ENCODE measurements around the gene SLC18A3. TPM values are rescaled to one million over a fixed set of nuclear protein-coding genes. Genes with fewer than 3 reads are reported as not detected.

SLC18A3 gene
- total RNA-seq, 1 experiment from 2014 or later: not detected

DNA sequence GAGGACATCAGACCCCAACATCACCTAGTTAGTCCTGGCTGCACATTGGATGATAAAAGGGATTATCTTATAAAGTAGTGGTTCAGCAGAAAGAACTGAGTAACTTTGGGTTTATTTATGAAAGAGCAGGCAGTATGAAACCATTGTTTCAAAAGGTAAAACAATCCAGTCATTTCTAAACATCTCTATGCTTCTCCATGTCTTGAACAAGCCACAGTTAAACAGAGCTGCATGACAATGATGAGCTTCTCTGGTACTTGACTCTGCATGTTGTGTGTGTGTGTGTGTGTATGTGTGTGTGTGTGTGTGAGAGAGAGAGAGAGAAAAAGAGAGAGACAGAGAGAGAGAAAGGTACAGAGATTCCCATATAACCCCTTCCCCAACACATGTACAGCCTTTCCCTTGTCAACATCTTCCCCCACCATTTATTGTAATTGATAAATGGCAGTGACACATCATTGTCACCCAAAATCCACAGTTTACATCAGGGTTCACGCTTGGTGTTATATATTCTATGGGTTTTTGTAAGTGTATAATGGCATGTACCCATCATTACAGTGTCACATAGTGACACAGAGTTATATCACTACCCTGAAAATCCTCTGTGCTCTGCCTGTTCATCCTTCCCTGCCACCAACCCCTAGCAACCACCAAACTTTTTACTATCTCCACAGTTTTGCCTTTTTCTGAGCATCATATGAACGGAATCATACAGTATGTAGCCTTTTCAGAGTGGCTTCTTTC, 32.8 kb upstream of the SLC18A3 start:
- ChIA-PET POLR2A (no interaction called here), CTCF (interaction anchor here (0.6 kb wide), 2 partner anchors 56 to 873 kb away, joined by 3 read pairs; no protein-coding TSS in a partner anchor)
- ATAC-seq (no peak), DNase-seq (ENCODE audit: low read depth, low spot score) (no peak)
- intact Hi-C loops (cut with micrococcal nuclease; ENCODE audit: unreplicated experiment): no loop called here
- Histone ChIP-seq H3K4me1 (ENCODE audit: control insufficient read depth, insufficient read depth, low read length) (no peaks in the 10 kb centered on the region), H3K27ac (ENCODE audit: low read length) (no peak overlapping the region), H3K9me3 (ENCODE audit: control insufficient read depth, insufficient read depth, low read depth, low read length) (no peaks in the 10 kb centered on the region), H3K36me3 (ENCODE audit: control insufficient read depth, insufficient read depth, low read length) (no peaks in the 10 kb centered on the region), H3K27me3 (ENCODE audit: control insufficient read depth, insufficient read depth, low read length) (no peaks in the 10 kb centered on the region; the same call in 1 of the 2 replicates), H3K4me3 (ENCODE audit: low read depth in 2 of 2, low read length in 2 of 2) (no peak overlapping the region)
- in situ Hi-C loops (cut with HindIII; ENCODE audit: low pct_unique_long_range_greater_than_20kb, low sequenced_read_pairs): no loop called here
- BruUV-seq (replicated peaks): no TSS peak
- TF ChIP-seq POLR2AphosphoS5 (IDR thresholded peaks at IDR 0.05; ENCODE audit: low read depth, low read length): no peak
- no peak for TF ChIP-seq CTCF (IDR thresholded peaks at IDR 0.05)
- TF ChIP-seq TCF7L2 (IDR thresholded peaks at IDR 0.05; ENCODE audit: low read depth, low read length): no peak
- no peak for TF ChIP-seq SIN3A (IDR thresholded peaks at IDR 0.05; ENCODE audit: borderline replicate concordance, insufficient read depth, low read depth, low read length)
- no peak for TF ChIP-seq REST (IDR thresholded peaks at IDR 0.05; ENCODE audit: insufficient read depth in 1 of 2, low read depth in 2 of 2, low read length in 1 of 2)

- Histone ChIP-seq H3K27me3 (ENCODE audit: control insufficient read depth, insufficient read depth, low read length) (no peaks in the 10 kb centered on the region; the same call in 1 of the 2 replicates), H3K36me3 (ENCODE audit: control insufficient read depth, insufficient read depth, low read length) (no peaks in the 10 kb centered on the region), H3K27ac (ENCODE audit: low read length) (no peak overlapping the region), H3K4me3 (ENCODE audit: low read depth in 2 of 2, low read length in 2 of 2) (no peak overlapping the region), H3K4me1 (ENCODE audit: control insufficient read depth, insufficient read depth, low read length) (no peaks in the 10 kb centered on the region), H3K9me3 (ENCODE audit: control insufficient read depth, insufficient read depth, low read depth, low read length) (no peaks in the 10 kb centered on the region)
- TF ChIP-seq CTCF (IDR thresholded peaks at IDR 0.05): no peak
- no peak for TF ChIP-seq REST (IDR thresholded peaks at IDR 0.05; ENCODE audit: insufficient read depth in 1 of 2, low read depth in 2 of 2, low read length in 1 of 2)
- no peak for TF ChIP-seq POLR2AphosphoS5 (IDR thresholded peaks at IDR 0.05; ENCODE audit: low read depth, low read length)
- no peak for TF ChIP-seq TCF7L2 (IDR thresholded peaks at IDR 0.05; ENCODE audit: low read depth, low read length)
- TF ChIP-seq SIN3A (IDR thresholded peaks at IDR 0.05; ENCODE audit: borderline replicate concordance, insufficient read depth, low read depth, low read length): no peak
- intact Hi-C loops (cut with micrococcal nuclease; ENCODE audit: unreplicated experiment) (no loop called here), in situ Hi-C loops (cut with HindIII; ENCODE audit: low pct_unique_long_range_greater_than_20kb, low sequenced_read_pairs) (no loop called here)
- ChIA-PET CTCF (interaction anchor here (0.6 kb wide), 1 partner anchor 874 kb away, joined by 3 read pairs; no protein-coding TSS in a partner anchor), POLR2A (no interaction called here)
- no peak for ATAC-seq
- no peak for DNase-seq (ENCODE audit: low read depth, low spot score)
- BruUV-seq (replicated peaks): no TSS peak
These were observed 31.7 kb upstream of the SLC18A3 start for GRCh38 chr10:49578392-49578791.
